Inferior parietal cortex (tissue), 1 donor: ENCODE data around the gene COL18A1.
A peak's percentile ranks its signal among the peaks of the same experiment; 100 is the strongest.
"Not testable (repeated sequence)": the region's sequence is repeated elsewhere in the genome, so short reads cannot be mapped to it uniquely, and the experiment has no call there.

Source experiments
- DNase-seq: peaks from one replicate; pipeline ENCODE4 v3.0.0-alpha.2; 2016; ENCODE audit errors: extremely low spot score

The COL18A1 gene

DNA sequence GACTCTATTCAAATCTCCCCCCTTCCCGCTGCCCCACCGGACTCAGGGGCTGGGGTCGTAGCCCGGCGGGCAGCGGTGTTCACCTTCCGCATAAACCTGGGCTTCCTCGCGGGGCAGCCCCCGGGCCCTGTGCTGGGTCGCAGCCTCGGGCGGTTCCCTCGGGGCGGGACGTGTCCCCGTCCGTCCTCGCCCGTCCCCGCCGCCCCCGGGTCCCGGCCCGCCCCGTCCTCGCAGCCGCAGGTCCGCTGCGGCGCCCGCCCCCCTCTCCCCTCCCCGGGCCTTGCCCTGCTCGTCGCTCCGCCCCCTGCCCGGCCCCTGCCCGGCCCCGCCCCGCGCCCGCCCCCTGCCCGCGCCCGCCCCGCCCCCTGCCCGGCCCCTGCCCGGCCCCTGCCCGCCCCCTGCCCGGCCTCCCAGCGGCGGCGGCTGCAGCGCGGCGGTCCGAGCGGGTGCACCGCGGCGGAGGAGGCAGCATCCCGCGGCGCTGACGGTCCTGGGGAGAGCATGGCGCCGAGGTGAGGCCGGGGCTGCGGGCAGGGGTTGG is at the start of gene COL18A1:
Gene COL18A1, plus strand, starts transcription at position 436 of the 541 bp plus-strand sequence. Its CDS starts 66 bp downstream, at position 502.
- DNase-seq = no peak

DNA sequence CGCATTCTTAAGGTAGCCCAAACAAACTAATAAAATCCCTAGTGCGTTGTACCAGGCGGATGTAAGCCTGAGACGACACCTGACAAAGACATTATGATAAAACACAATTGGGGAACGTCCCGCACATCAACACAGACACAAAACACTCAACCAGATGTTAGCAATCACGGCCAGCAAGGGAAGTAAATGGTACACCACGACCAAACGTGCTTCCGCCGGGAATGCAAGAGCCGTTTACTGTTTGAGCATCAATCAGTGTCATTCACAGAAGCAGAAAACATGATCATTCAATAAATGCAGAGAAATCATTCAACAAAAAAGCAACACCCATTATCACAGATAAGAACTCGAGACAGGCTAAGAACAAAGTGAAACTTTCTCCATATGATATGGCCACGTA is 49.4 kb upstream of the COL18A1 start:
- DNase-seq = no peak

DNA sequence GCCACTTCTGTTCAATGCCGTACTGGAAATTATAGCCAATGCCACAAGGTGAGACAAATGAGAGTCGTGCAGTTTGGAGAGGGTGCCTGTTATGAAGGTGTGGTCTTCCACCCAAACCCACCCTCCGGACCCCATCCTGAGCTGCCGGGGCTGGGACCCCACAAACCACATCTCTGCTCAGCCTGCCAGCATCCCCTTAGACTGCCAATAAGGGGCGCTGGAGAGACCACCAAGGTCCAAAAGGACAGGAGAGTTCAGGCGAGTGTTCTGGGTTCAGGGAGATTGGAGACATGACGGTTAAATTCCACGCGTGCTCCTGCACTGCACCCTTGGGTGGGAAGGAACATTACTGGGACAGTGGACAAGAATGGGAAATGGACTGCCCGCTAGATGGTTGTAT is 48.7 kb upstream of the COL18A1 start:
- no peak for DNase-seq

DNA sequence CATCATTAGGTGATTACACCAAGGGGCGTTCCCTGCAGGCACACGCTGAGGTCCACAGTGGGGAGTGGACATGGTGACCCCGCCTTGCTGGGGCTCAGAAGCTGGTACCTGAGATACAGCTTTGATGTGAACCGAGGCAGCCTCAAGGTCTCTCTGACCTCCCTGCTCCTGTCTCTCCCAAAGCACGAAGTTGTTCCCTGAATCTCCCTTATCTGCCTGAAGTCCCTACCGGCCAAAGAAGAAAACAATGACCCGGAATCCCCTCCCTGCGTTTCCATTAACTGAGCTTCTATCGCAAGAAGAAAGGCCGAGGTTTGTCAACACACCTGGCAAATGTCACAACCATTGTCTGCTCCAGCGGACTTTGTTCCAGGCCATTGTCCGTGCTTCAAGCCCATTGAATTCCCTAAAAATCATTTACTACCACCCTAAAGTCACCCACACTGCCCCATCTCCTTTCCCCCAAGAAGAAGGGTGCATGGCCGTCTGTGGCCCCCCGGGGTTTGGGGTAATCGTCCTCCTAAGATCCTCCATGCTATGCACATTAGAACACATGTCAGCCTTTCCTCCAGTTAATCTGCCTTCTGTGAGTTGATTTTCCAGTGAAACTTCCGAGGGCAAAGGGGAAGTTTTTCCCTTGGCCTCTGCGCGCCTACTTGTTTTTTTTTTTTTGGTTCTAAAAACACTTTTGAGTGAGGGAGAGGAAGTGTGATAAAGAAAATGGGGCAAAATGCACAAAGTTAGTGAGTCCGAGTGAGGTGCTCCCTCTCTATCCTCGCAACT is 48.1 kb upstream of the COL18A1 start:
- DNase-seq = no peak

GRCh38 chr21:45357436-45358260 is 47.3 kb upstream of the COL18A1 start:
- DNase-seq = no peak

DNA sequence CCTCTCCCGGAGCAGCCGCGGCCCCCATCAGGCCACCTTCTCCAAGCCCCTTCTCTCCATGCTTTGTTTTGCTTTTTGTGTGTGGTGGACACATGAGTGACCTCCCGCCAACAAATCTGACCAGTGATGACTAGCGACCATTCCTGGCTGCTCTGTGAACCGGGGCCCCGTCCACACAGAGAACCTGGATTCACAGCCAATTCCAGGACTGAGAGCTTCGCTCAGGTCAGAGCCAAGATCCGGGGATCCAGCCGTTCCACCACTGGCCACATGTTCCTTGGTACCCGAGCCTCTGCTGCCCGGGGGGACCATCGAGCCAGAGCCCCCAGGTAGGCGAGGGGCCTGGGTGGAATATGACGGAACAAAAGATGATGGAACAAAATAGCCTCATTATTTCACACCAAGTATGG is 46.7 kb upstream of the COL18A1 start:
- no peak for DNase-seq

- no peak for DNase-seq
These were observed 46.2 kb upstream of the COL18A1 start for GRCh38 chr21:45358711-45359310.

DNA sequence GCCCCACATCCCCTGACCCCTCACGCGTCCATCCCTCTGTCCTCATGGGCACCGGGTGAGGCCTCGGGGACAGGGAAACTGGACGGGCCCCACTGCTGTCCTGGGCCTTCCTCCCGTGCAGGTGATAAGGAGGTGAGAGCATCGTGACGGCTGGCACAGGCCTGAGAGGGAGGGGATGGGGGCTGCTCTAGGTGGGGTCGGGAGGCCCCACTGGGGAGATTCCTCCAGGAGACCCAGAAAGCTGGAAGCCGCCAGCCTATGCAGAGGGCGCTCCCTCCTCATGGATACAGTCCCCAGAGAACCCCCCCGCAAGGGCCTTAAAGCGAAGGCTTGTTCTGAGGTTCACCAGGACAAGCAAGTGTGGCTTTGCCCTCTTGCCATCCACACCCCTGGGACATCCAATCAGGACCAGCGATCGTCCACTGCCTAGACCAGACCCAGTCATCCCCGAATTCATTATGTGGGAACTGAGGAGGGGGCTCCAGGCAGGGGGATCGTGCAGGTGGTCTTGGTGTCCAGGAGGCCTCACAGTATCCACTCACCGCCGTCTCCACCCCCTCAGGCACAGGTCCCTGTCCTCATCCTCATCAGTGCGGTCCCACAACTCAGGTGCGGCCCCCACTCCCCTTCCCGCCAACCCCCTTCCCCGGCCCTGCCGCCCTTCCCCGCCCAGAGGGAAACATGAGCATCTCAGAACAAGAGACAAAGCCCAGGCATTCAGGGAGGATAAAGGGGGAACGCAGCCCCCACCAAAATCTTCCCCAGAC is 45.3 kb upstream of the COL18A1 start:
- no peak for DNase-seq

DNA sequence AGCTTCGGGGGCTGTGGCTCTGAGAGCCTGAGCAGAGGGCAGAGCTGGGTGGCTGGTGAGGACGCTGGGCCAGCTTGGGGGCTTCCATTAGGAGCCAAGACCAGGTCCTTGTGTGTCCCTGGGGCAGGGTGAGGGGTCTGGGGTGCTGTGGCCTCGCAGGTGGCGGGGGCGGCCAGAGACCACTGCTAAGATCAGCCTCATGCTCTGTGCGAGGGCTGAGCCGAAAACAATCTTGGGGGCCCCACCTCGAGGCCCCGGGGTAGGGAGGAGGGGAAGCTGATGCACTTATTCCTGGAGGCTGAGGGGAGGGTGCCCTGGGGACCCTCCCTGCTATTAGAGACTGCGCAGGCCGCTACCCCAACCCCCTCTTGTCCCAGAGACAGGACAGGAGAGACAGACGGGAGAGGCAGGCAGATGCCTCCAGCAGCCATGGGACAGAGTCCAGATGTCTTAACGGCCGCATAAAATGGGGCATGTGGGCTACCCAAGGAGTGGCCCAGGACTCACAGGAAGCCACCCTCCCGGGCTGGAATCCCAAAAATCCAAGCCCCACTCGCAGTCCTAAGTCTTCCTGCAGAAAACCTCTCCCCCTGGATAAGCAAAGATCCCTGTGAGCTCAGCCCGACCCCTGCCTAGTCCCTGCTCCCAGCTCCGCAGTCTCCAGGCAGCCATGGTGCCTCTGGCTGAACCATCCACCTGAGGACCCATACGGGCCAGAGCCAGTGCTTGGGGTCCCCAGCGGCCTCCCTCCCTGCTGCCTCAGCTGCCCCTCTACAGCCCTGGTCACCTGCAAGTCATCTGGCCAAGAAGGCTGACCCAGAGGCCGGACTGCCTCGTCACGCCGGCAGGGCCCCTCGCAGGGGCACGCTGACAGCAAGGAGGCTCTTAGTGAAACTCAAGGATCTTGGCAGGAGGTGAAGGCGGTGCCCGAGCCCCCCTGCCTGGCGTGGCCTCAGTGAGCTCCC is 43.6 kb upstream of the COL18A1 start:
- no peak for DNase-seq

DNA sequence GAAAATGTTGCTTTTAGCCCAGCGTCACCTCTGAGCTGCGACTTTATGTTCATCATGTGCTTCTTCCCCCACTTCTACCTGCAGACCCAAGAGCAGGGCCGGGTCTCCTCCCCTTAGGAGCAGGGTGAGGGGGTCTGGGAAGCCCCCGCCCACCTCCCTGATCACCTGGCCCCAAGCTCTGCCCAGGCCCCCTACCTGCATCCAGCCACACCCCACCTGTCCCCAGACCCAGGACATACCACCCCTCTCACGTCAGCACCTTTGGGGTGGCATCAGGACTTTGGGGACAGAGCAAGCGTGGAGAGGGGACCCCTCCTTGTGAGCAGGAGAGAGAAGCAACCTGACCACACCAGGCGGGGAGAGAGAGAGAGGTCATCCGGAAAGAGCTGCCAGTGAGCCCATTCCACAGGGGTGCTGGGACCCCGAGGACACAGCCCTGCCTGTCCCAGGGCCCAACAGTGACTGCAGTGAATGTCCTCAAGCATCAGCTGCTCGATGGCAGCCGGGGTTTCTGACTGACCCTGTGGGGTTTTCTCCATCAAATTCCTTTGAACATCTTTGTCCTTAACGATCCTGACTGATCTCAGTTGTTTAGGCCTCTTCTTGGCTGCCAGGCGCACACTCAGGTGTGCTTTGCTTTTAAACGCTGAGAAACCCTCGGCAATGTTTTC is 42.8 kb upstream of the COL18A1 start:
- no peak for DNase-seq

DNA sequence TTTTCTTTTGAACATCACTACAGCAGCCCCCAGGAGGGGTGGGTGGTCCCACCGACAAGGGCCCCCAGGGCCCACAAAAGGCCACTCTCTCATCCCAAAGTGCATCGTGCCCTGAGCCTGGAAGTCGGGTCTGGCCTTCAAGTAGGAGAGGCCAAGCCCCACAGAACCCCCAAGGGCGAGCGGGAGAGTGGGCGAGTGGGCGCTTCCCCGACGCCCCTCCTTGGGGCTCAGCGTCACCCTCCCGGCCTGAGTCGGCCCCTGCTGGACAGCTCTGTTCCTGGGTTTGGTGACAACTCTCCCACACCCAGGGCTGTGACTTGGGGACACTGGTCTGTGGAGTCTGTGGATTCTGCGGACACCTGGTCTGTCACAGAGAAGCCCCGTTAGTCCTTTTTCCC is 42.2 kb upstream of the COL18A1 start:
- DNase-seq = no peak

- not testable (repeated sequence) for DNase-seq
These were observed 41.7 kb upstream of the COL18A1 start for GRCh38 chr21:45363272-45363671.

DNA sequence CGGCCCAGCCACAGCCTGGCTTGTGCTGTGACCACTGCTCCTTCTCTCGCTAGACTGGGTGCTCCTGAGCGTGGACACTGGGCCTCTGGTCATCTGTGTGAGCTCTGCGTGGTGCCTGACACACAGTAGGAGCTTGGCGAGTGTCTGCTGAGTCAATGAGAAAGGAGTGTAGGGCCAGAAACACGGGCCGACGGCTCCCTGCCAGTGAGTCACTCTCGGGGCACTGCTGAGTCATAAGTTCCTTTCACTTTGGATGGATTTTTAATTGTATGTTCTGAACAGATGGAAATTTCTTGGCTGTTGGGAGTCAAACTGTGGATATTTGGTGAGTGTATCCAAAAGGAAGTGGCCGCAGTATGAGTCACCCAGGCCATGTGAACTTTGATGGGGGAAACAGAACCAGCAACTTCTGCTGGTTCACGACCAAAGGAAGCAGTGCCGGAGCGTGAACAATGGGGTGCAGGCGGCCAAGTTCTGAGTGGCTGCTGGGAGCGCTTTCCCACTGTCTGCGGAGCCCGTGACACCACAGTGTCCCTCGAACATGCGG is 41.0 kb upstream of the COL18A1 start:
- peak; percentile 48 for DNase-seq

GRCh38 chr21:45364468-45365185 is 40.3 kb upstream of the COL18A1 start:
- DNase-seq = no peak

DNA sequence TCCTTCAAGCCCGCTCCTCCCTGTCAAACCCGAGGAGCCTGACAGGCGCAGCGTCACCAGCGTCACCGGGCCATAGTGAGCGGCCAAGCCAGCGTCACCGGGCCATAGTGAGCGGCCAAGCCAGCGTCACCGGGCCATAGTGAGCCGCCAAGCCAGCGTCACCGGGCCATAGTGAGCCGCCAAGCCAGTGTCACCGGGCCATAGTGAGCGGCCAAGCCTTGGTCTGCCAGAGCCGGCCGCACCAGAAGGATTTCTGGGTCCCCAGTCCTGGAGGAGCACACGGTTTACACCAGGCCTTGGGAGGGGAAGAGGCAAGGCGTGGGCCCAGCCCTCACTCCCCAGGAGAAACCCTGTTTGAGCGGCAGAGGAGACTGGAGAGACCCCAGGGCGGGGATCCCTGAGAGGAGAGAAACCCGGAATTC is 39.8 kb upstream of the COL18A1 start:
- DNase-seq = no peak

GRCh38 chr21:45365608-45366241 is 39.2 kb upstream of the COL18A1 start:
- DNase-seq = no peak

DNA sequence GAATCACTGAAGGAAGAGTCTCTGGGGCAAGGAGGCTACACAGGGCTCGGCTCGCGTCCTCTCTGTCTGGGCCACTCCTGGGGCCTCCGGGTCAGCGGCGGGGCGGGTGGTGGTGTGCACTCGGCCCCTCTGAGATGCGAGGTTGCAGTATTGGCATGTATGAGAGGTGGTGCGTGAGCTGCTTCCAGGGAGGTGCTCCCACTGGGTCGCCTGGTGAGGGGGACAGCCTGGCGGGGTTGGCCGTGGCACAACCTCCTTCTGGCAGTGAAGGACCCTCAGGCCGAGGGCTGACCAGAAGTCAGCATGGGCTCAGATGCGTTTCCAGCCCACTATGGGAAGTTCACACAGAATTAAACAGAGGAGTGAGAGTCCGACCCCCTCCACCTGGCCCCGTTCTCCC is 38.5 kb upstream of the COL18A1 start:
- DNase-seq = no peak

DNA sequence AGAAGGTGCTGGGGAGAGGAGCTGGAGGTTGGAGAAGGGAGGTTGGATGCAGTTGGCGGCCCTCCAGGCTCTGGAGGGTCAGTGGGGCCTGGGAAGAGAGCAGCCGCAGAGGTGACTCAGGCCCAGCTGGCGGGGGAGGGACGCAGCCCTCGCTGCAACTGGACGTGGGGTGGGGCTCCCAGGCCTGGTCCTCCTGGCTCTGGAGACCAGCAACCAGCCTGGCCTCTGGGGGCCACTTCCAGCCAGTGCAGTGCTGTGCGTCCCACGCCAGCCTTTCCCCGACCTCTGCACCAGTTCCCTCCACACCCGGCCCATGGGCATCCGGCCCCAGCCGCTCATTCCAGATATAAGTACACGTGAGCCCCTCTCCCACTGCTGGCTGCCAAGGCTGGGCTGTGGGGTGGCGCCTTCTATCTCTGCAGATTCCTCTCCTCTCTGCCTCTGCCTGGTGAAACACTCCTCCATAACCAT is 38.0 kb upstream of the COL18A1 start:
- DNase-seq = no peak
